ENCODE data around the gene SYT13. TPM values are rescaled to one million over a fixed set of nuclear protein-coding genes. Genes with fewer than 3 reads are reported as not detected.

SYT13 gene
- total and polyA plus RNA-seq, 2 of the 4 experiments (the other 2 are of a cell fraction) = not detected

GRCh38 chr11:45253640-45254039 is 32.5 kb downstream of the SYT13 start:
- H3K4me1 ChIP-seq (ENCODE audit: control insufficient read depth, insufficient read depth, low read length) = no peaks in the 10 kb centered on the region
- WGBS, 2 experiments (ENCODE audit: extremely low coverage in 2 of 2, insufficient read length in 1 of 2) = 82% methylated on average over 4 of the region's 9 CpGs; no CpG with 5 or more reads in 1 of the 2 experiments
- H3K56ac ChIP-seq (ENCODE audit: extremely low read depth, insufficient read depth, low read length) = no peak overlapping the region
- TF ChIP-seq RCOR1 (IDR thresholded peaks at IDR 0.05; ENCODE audit: insufficient replicate concordance, low read length) (no peak), MAZ (IDR thresholded peaks at IDR 0.05; ENCODE audit: borderline replicate concordance, low read depth, low read length) (no peak), CEBPB (IDR thresholded peaks at IDR 0.05; ENCODE audit: low read depth, low read length) (no peak), RFX5 (IDR thresholded peaks at IDR 0.05; ENCODE audit: low read depth, low read length) (no peak), NFE2L2 (IDR thresholded peaks at IDR 0.05; ENCODE audit: low read depth, low read length) (no peak), RAD21 (IDR thresholded peaks at IDR 0.05; ENCODE audit: low read length) (no peak), POLR2A (IDR thresholded peaks at IDR 0.05; ENCODE audit: low read depth, low read length) (no peak), CHD1 (IDR thresholded peaks at IDR 0.05; ENCODE audit: low read depth, low read length) (no peak), ELK1 (IDR thresholded peaks at IDR 0.05; ENCODE audit: borderline replicate concordance, low read depth, low read length) (no peak), FOS (IDR thresholded peaks at IDR 0.05; ENCODE audit: low read depth, low read length) (no peak), CTCF (conservative IDR thresholded peaks at IDR 0.05; ENCODE audit: low read depth, low read length) (no peak), MXI1 (IDR thresholded peaks at IDR 0.05; ENCODE audit: borderline replicate concordance, low read depth, low read length) (no peak), MAFK (IDR thresholded peaks at IDR 0.05; ENCODE audit: low read depth, low read length) (no peak), SMC3 (IDR thresholded peaks at IDR 0.05; ENCODE audit: low read depth, low read length) (no peak), BHLHE40 (IDR thresholded peaks at IDR 0.05; ENCODE audit: low read depth, low read length) (no peak)
- H2BK20ac ChIP-seq (ENCODE audit: low read depth, low read length) = no peak overlapping the region
- ATAC-seq (ENCODE audit: low read depth) (no peak), DNase-seq (no peak)
- no peak overlapping the region for H3K18ac ChIP-seq (ENCODE audit: low read depth, low read length)
- H2AK9ac ChIP-seq (replicated peaks; ENCODE audit: low read depth, low read length, poor library complexity) = no peak overlapping the region
- H4K20me1 ChIP-seq (ENCODE audit: insufficient read depth, low read length) = no peaks in the 10 kb centered on the region
- H2AFZ ChIP-seq (replicated peaks; ENCODE audit: low read length, poor library complexity) = no peak overlapping the region
- H3K36me3 ChIP-seq (ENCODE audit: control insufficient read depth, insufficient read depth, low read length) = no peaks in the 10 kb centered on the region
- H2BK15ac ChIP-seq (ENCODE audit: low read depth, low read length) = no peak overlapping the region
- H4K8ac ChIP-seq (ENCODE audit: low read depth in 2 of 2, low read length in 2 of 2) = no peak overlapping the region
- no peak overlapping the region for H3K4me3 ChIP-seq (ENCODE audit: insufficient read depth, low read depth, low read length)
- no peak overlapping the region for H4K5ac ChIP-seq (ENCODE audit: low read depth, low read length)
- ChIA-PET CTCF (no interaction called here), POLR2A (ENCODE audit: unreplicated experiment) (no interaction called here)
- in situ Hi-C loops (cut with MboI; ENCODE audit: low sequenced_read_pairs) (no loop called here), intact Hi-C loops (cut with micrococcal nuclease) (no loop called here), dilution Hi-C loops (cut with HindIII; ENCODE audit: low sequenced_read_pairs, unreplicated experiment) (no loop called here)
- no TSS peak for BruUV-seq (replicated peaks)
- no peak overlapping the region for H3K4ac ChIP-seq (ENCODE audit: low read depth, low read length)
- no peak overlapping the region for H3K9ac ChIP-seq (ENCODE audit: low read depth, low read length)
- no peak overlapping the region for H2BK5ac ChIP-seq (ENCODE audit: low read depth, low read length, poor library complexity, severe bottlenecking)
- H3K4me2 ChIP-seq (ENCODE audit: low read depth, low read length) = no peak overlapping the region
- no peak overlapping the region for H2AK5ac ChIP-seq (ENCODE audit: low read depth, low read length)
- no peak overlapping the region for H4K91ac ChIP-seq (ENCODE audit: insufficient read depth, low read depth, low read length)
- no peaks in the 10 kb centered on the region for H3K9me3 ChIP-seq (ENCODE audit: control insufficient read depth, insufficient read depth, low read length)
- no peaks in the 10 kb centered on the region for H3K9me1 ChIP-seq (ENCODE audit: insufficient read depth, low read length)
- no peak overlapping the region for H3K27ac ChIP-seq (ENCODE audit: insufficient read depth, low read length)
- H2BK120ac ChIP-seq (ENCODE audit: low read depth, low read length) = no peak overlapping the region
- no peak overlapping the region for H3K14ac ChIP-seq (replicated peaks; ENCODE audit: low read depth, low read length)
- H3K23ac ChIP-seq (ENCODE audit: low read depth, low read length) = no peak overlapping the region
- no peaks in the 10 kb centered on the region for H3K79me1 ChIP-seq (ENCODE audit: low read depth in 1 of 2, low read length in 2 of 2)
- H3K27me3 ChIP-seq (ENCODE audit: control insufficient read depth, insufficient read depth, low read length) = peaks cover 10% of the 10 kb centered on the region; the same call in 1 of the 2 replicates
